CD4-positive, alpha-beta T cell treated with Interleukin-15 for 1 hour (primary cell): ENCODE data around the gene WWP2.
"Not testable (repeated sequence)": the region's sequence is repeated elsewhere in the genome, so short reads cannot be mapped to it uniquely, and the experiment has no call there.

Experiments used
- DNase-seq: peaks from one replicate; pipeline ENCODE4 v3.0.0-alpha.2; 2020

WWP2 gene

DNA sequence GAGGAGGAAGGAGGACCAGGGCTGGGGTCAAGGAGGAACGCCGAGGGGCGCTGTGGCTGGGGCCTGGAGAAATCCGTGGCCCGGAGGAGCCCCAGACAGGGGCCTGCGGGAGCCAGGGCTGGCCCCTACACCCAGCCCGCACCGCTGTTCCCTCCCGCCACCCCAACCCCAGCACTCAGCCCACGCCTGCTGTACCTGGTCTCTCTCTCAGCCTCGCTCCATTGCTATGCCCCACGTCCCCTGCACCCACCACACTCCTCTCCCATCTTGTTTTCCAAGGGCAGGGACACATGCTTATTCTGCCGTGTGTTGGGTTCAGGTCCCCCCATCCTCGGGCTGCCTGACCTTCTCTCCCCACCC lies 189.5 kb downstream of the WWP2 start:
- not testable (repeated sequence) for DNase-seq

GRCh38 chr16:69952116-69952515 lies 190.0 kb downstream of the WWP2 start:
- not testable (repeated sequence) for DNase-seq

DNA sequence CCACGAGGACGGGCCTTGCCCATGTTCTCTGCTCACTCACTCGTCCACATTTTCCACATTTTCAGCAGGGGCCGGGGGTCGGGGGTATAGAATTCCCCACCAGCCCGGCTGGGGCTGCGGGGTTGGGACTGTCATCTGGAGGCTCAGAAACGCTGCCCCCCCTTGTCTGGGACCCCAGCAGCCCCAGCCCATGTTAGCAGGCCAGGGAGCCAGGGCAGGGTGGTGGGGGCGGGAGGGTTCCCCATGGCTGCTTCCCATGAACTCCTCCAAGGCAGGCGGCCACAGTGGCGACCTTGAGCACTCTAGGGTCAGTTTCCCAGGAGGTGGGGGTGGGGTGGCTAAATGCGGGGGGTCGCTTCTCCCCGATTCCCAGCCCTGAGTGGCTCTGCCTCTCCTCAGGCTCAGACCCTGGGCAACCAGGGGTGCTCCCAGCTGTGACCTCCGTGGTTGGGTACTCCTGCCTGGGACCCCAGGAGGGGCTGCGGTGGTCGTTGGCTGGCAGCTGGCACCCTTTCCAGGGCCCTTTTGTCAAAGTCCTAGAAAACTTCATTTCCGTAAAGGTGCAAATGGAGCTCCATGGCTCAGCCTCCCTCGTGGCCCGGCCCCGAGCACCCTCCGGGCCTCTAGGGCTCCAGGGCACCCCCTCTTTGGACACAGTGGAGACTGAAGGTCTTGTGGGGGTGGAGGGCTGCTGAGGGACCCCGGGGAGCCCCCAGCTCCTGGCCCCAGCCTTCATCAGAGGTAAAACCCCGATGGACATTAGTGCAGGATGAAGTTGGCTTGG lies 190.6 kb downstream of the WWP2 start:
- not testable (repeated sequence) for DNase-seq

- DNase-seq: not testable (repeated sequence)
These were observed 192.1 kb downstream of the WWP2 start for GRCh38 chr16:69954241-69954640.

GRCh38 chr16:69963312-69963711 lies 201.2 kb downstream of the WWP2 start:
- DNase-seq: not testable (repeated sequence)

GRCh38 chr16:69964960-69965660 lies 203.0 kb downstream of the WWP2 start:
- not testable (repeated sequence) for DNase-seq

DNA sequence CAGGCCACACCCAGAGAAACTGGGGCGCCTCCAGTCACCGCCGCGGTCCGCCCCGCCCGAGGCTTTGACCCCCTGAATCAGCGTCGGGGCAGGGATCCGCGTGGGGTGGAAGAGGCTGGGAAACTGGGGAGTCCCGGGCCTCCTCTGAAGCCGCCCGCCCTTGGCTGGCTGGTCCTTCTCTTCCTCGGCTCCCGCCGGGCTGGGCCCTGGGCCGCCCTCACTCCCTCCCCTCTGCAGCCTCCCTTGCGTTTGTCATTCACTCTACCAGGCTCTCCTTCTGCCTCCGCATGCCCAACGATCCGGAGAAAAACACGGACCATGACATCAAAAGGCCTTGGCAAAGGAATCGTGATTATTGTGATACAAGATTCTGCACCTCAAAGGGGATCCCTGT lies 203.5 kb downstream of the WWP2 start:
- DNase-seq: not testable (repeated sequence)

- DNase-seq: not testable (repeated sequence)
These were observed 205.6 kb downstream of the WWP2 start for GRCh38 chr16:69967688-69968087.

DNA sequence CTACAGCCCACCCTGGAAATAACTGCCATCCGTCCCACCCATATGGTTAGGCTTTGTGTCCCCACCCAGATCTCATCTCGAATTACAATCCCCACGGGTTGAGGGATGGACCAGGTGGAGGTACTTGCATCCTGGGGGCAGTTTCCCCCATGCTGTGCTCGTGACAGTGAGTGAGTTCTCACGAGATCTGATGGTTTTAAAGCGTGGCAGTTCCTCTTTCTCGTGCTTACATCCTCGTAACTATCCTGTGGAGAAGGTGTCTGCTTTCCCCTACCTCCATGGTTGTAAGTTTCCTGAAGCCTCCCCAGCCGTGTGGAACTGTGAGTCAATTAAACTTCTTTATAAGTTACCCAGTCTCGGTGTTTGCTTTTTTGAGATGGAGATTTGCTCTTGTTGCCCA lies 206.0 kb downstream of the WWP2 start:
- DNase-seq: not testable (repeated sequence)

GRCh38 chr16:69969657-69970056 lies 207.5 kb downstream of the WWP2 start:
- DNase-seq: not testable (repeated sequence)

DNA sequence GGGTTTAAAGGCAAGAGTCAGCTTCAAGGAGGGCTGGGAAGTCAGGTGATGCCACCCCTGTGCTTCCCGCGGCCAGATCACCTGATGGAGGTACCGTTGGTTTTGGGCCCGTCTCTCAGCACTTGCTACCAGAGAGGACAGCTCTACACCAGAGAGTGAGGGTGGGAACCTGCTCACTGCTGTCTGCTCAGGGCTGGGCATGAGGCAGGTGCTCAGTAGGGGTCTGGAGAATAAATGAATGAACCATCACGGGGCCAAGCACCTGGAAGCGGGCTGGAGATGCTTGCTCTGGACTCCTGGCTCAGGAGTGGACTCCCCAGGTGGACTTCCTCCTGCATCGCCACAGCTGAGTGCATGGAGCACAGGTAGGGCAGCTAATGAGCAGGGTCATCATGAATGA lies 210.0 kb downstream of the WWP2 start:
- not testable (repeated sequence) for DNase-seq

DNA sequence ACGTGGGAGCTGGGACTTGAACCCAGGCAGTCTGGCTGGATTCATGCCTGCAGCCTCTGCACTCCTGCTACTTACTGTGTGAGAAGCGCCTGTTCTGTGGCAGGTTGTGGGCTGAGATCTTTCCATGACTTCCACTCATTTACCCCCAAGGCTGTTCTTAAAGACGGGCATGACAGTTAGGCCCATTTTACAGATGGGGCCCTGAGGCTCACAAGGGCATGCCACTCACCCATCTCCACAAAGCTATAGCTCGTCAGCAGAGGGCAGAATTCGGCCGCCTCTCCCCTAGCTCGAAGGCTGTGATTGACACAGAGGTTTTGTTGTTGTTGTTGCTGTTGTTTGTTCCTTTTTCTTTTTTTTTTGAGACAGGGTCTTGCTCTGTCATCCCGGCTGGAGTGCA lies 210.8 kb downstream of the WWP2 start:
- not testable (repeated sequence) for DNase-seq

- DNase-seq: not testable (repeated sequence)
These were observed 223.1 kb downstream of the WWP2 start for GRCh38 chr16:69985196-69985595.
